HG02678 (cell line): Measurements from ENCODE around the gene SND1.
A peak's percentile ranks its signal among the peaks of the same experiment; 100 is the strongest.

Experiments
- ATAC-seq: cut with Tn5 transposase; IDR thresholded peaks from one replicate; pipeline ENCODE4 v1.9.1; 2021; ENCODE audit warnings: mild to moderate bottlenecking, moderate library complexity; ENCODE audit not compliant: unreplicated experiment

Gene SND1

DNA sequence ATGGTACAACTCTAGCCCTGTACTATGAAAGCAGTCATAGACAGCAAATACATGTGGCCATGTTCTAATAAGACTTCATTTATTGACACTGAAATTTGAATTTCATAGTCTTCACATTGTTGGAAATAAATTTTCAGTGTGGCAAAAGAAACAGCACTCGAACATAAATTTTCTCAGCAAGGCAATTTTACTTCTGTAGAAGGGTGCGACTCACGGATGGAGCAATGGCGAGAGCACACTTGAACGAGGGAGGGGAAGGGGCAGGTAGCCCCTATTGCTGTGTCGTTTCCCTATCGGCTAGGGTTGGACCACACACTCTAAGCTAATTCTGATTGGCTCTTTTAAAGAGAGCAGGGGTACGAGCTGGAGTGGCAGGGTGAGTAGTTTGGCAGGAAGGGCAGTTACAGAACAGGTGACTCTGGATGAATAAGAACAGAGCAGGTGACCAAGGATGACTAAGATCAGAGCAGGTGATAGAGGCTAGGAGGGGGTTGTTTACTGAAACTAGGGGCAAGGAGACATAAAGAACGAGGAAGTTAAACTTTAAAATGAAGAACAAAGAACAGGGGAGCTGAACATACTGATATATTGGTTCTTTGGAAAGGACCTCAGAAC lies 327.2 kb downstream of the SND1 start:
- no peak for ATAC-seq

DNA sequence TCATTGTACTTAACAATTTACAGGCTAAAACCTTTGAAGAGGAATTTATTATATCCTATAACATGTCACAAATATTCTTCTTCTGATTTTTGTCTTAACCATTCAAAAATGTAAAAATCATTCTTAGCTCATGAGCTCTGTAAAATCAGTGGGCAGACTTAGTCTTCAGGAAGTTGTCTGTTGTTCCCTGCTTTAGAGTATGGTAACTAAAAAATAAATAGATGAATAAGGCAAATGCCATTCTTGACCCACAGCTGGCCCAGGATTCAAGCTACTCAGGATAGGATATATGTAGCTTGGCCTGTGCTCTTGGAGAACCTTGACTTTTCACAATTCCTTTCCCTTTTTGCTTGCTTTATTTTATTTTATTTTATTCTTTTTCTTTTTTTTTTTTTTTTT lies 327.7 kb downstream of the SND1 start:
- ATAC-seq, result no peak

DNA sequence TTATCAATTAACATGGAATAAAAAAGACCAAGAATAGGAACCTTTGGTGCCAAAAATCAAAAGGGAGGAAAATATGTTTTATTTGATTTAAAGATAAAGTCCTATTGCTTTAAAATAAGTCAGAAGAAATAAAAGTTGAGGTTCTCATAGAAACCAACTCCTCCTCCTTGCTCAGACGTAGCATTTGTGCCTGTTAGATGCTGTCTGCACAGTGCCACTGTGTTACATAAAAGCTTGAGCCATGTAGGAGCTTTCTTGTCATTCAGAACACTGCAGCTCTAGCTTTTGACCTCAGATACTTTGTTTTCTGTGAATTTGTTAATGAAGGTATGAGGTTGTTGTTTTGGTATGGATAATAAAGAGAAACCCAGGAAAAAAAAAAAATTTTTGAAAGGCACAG lies 328.9 kb downstream of the SND1 start:
- ATAC-seq, result no peak

DNA sequence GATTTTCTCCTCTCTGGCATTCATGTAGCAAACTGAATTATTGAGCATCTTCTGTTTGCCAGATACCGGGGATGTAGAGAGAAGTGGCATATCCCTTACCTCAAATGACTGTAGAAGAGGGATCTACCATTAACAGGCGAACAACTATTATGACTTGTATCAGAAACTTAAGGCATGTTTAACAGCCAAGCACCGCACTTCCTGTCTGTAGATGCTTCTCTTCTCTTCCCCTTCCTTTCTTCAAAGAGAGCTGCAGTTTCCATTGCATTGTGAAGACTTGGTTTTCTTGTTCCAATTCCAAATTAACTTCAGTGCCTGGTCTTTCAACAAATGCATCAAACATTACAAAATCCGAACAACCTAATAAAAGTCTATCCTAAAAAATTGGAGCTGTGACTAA lies 330.0 kb downstream of the SND1 start:
- no peak for ATAC-seq

DNA sequence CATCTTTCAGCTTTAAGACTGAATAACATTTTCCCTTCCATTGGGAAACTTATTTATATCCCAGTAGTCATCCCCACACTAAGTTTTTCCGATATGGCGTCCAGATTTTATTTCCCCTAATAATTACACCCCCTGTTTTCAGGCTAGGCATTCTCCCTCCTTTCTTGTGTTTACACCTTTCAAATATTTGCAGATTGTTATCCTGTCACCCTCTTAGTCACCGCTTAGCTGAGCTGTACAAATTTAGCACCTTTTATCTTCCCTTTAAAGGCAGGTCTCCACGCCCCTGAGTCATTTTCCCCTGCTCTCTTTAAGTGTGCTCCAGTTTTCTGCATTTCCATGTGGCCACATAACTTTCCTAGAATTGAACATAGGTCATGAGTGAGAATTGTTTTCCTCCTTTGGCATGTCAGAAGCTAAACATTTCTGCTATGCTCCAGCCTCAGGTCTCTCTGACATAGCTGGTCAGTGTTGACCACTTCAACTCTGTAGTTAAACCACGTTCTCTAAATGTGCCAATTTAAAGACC lies 331.9 kb downstream of the SND1 start:
- ATAC-seq, result no peak

DNA sequence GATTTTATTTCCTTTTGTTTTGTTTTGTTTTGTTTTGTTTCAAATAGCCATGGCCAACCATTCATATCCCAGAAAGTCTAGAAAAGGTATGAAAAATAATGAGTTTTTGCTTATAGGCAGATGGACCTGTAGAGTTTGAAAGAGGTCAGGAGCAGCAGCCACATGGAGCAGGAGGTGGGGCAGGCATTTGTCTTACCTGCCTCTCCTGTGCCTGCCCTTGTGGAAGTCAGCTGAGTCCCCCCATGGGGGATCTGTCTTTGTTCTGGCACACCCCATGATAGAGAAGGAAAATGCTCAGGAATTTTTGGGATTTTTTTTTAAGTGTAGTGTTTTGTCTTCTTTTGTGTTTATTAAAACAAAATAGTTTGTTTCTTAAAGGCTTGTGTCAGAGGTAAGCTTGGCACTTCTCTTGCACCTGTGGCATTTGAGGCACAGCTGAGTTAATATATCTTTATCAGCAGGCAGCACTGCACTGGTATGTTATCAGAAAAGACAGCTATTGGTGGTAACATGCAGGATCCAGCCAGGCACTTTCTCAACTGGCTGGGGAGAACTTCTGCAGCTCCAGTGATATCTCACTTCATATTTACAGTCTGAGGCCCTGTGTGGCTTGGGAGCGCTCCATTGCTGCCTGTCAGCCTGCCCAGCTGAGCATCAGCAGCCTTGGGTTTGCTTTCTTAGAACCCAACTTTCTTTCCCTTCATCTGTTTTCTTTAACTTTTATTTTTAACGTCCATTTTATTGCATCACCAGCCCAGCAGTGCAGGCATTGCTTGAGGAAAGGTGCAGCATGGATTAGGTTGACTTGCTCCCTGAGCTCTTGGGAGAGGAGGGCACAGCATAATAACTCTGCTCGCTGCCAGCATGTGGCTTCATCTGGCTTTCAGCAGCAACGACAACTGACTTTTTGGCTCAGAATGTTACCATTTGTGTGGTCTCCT lies 334.9 kb downstream of the SND1 start:
- ATAC-seq, result no peak

DNA sequence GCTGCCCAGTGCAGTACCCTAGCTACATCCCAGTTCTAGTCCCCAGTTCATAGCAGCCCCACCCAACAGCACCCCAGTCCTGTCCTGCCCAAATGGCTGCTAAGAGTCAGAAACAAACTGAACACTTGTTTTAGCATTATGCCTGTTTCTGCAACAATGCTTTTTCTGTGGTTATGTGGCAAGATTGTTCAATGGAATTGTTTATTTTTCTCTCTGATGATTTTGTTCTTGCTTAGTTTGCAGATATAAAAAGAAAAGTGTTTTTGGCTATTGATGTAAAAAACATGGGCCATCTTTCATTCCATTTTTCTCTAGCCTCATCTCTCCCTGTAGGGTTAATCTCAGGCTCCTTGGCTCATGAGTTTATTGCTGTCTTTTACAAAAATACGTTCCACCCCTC lies 336.8 kb downstream of the SND1 start:
- no peak for ATAC-seq

DNA sequence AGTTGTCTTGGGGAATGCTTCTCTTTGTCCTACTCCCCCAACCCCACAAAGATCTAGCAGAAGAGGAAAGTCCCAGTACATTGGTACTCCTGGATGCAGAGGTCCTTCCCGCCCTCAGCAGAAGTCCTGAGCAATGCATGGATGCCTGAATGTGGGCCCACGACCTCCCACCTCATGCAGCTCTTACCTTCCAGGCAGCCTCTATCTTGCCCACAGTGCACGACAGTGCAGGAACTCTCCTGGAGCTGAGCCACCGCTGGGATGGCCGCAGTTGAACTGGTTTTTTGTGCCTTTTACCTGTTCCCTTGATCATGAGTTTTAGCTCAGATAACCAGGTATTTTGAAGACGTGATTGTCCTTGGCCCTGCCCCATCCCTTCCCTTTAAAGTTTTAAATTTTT lies 341.3 kb downstream of the SND1 start:
- ATAC-seq, result no peak

DNA sequence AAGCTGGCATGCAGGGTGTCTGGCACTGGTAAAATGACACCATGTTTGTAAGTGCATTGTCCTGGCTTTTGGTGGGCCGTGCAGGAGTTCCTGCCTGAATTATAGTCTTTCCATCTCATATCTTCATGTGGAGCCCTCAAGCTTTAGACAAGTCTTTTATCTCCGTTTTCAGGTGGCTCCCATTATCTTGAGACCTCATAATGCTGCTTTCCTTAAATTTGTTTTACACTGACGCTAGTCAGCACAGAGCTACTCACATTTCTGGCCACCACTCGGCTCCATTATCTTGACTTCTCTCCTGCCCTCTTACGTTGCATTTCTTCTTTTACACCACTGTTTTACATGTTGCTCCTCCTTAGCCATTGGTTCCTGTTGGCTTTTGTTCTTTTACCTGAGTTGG lies 342.0 kb downstream of the SND1 start:
- no peak for ATAC-seq

DNA sequence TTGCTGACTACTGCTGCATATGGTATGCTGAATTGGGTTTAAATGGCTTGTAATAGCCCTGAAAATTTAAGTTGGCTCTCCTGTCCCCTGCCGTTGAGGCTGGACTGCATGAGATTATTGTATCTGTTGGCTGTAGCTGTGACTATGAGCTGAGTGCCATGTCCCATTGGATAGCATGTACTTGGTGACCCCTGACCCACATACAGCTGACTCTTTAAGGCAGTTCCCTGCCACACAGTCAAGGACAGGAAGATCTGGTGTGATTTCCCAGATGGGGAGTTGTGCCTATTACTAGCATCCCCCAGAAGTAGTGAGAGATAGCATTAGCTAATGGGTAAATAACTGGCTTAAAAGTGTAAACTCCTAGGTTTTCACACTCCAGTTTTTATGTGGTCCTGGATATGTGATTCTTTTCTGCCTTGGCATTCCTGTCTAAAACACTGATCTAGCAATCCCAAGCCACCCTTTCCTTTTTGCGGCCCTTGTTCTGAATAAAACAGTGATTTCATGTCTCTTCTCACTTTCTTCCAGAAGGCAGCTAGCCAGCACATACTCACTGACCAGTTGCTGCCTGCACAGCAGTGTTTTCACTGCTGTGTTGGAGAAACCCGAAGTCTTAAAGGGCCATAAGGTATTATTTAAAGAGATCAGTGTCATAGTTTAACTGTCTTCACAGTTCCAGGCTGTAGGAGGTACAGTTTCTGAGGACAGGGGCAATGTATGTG lies 343.3 kb downstream of the SND1 start:
- ATAC-seq, result no peak

DNA sequence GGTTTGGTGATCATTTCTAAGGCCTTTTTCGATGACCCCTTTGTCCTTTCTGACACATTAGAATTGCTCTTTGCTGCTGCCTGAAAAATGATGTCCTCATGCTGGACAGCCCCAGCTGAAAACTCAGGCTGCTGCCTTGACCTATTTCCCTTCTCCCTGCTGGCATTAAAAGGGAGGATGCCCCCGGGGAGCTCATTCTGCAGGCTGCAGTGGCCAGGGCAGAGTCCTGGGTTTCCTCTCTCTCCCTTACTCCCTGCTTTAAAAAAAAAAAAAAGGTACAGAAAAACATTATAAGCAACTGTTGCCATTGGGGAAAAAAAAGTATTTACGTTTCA lies 343.9 kb downstream of the SND1 start:
- ATAC-seq, result no peak

DNA sequence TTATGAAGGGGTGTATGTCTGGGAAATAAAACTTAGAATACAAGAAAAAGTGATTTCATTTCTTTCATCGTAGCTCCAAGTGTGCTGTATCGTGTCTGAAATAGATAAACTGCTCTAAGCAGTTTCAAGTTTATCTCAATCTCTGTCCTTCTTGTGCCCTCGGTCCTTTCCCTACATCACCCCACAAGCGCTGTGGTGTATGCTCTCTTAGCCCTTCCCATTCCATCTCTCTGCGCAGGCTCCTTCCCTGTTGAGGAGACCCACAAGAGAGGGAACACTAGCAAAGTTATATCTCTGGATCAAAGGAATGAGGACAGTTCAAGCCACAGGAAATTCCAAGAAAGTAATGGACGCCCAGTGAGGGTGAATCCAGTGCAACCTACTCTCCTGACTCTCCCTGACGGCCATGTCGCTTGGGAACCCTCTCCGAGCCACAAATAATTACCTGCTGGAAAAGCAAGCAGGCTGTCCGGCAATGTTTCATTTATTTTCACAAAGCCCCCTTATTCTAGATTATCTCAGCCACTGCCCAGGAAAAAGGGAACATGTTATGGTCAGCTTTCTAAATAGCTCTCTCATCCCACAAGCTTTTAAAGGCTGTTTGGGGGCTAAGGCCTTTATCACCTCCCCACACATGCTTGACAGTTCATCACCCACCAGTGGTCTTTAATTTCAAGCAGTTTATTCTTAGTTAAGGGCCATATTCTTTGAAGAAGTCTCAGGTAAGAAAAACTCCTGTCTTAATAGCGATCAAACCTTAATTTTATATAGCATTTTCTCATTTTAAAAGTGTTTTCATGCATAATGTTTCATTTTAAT lies 344.5 kb downstream of the SND1 start:
- ATAC-seq, result no peak

DNA sequence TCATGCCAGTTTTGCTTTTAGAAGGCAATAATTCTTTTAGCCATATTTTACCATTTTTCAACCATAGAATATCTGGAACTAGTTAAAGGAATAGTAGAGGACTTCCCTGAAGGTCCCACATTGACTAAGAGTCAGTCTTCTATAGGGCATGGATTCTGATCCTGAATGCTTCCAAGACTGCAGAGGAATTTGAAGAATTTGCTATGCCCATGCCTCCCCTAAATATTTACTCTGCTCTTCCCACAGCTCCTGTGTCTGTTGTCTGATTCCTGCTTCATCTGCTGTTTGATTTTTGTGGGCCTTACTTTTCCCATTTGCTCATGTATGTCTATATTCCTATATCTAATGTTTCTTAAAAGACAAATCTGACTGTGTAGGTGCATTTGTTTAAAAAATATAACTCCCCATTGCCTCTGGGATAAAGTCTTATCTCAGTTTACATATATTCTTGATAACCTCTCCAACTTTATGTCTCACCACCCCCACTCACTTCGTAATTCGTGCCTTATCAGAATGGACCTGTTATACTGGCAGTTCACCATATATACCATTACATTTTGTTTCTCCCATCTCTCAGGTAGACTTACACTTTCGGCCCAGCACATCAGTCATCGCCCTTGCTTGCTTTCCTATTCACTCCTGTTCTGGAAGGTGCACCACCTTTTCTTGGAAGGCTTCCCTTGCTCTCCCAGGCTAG lies 345.4 kb downstream of the SND1 start:
- no peak for ATAC-seq

DNA sequence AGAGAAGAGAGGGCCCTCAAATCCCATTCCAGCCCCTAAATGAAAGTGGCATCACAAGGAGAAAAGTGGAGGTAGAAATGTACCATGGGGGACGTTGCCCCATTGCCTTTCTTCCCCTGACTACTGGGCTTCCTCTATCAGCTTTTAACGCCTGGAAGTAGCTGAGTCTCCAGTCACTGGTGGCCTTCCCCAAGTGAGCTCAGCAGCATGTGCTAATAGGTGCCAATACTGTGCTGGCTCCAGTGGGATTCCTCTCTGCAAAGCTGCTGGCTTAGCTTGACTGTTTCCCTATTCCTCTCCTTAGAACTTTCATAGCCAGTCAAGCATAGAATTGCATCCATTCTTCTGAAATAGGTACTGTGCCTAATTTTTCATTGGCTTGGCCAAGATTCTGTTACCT lies 346.7 kb downstream of the SND1 start:
- ATAC-seq, result no peak

DNA sequence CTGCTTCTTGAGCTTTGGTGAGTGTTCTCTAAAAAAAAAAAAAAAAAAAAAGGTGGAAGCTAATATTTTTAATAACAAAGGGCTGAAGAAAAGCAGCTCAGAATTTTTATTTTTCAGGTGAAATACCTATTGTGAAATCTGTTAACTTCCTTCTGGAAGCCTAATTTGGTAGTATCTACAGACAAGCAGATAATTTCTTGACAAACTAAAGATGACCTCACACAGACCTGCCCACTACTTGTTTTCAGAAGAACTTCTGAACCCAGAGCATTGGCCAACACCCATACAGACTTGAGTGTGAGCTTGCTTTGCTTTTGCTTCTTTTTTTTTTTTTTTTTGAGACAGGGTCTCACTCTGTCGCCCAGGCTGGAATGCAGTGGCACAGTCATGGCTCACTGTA lies 348.1 kb downstream of the SND1 start:
- ATAC-seq, result no peak

DNA sequence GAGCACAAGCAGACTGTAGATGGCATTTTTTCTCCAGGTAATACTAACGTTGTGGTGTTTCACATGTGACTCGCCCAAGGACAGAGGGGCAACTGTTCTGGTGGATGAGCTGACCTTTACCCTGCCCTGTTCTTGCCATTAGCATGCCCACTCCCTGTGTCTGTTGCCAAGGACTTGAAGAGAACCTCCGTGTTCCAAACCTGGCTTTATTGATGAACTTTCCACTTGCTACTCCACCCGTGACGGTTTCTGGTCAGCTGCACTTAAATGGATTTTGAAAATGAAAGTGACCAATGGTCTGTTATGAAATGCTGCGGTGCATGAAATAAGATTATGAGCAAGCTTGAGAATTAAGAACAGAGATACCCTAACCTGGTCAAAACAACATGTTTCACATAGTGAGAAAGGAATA lies 348.9 kb downstream of the SND1 start:
- ATAC-seq, result peak; percentile 55

DNA sequence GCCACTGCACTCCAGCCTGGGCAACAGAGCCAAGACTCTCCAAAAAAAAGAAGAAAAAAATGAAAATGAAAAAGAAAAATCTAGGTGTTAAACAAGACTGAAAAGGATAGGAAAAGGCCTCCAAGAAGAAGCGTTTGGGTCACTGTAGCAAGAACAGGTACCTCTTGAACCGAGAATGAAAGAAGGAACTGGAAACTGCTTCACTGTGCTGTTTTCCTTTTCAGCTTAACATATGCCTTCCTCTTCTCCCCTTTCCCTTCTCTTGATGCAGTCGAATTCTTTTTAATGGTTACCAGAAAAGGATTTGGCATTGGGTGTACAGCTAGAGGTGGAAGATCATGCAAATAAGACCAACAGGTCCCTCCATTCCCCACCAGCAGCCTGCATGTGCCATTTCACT lies 351.2 kb downstream of the SND1 start:
- ATAC-seq, result peak; percentile 66

DNA sequence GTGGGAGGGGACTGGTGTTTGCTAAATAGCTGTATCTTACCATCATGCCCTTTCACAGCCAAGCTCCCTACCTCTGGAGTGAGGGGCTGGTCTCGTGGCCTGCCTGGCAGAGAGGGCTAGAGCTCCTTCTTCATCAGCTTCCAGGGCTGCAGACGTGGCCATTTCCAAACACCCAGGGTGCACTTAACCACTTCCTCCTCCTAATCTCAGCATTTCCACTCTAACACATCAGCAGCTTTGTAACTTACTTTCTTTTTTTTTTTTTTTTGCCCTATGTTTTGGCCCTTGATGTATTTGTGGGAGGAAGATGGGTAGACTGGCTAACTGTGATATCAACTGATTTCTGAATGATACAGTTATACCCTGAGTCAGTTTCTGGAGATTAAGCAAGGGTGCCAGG lies 351.8 kb downstream of the SND1 start:
- ATAC-seq, result no peak

DNA sequence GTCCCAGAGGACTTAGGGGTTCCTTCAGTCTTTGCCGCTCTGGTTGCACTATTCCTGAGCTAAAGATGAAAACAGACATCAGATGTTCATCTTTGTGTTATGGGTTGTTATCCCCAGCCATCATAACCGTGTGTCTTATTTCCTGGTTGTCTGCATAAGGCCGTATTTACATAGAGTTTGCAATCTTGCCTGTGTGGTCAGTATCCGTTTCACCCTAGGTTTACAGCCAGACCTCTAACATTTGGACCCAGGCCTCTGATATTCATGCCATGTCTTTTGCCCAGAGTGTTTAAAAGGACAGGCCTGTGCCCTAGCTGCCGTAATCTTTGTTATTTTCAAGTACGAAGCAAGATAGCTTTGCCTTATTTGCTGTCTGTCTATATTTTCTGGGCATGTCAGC lies 352.6 kb downstream of the SND1 start:
- no peak for ATAC-seq

DNA sequence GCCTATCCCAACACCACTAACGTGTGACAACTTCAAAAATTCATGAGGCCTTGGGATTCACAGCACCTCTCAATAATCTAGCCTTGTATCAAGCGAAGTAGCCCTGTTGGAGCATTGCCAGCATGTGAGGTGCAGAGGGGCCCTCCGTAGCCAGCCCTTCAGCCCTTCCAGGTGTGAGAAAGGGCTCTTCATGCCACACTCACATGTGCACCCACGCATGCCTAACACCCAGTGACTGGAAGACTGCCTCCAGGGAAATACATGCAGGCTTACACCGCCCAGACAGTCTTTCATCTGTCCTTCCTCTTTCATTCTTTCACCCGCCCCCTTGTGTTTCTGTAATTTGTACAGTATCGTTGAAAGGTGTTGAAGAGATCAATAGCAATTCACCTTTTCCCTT lies 353.1 kb downstream of the SND1 start:
- no peak for ATAC-seq
